Psoas muscle (tissue), 8 donors: Measurements from ENCODE around the gene TECPR1. TPM values are rescaled to one million over a fixed set of nuclear protein-coding genes. Genes with fewer than 3 reads are reported as not detected.
A peak's percentile ranks its signal among the peaks of the same experiment; 100 is the strongest.

ENCODE experiments used
- ATAC-seq, 4 donors: fragments of 200-7000 bp; cut with Tn5 transposase; one replicate each; pipeline ENCODE4 v1.9.1; 2020; ENCODE audit warnings: moderate library complexity in 3 of 4, mild to moderate bottlenecking in 2 of 4
- DNase-seq, 2 donors: peaks; one replicate each; pipeline ENCODE4 v3.0.0-alpha.2; 2020
- H3K27ac ChIP-seq: fragments of 200-600 bp; one replicate; pipeline ENCODE4 v1.8.0; 2022
- H3K27me3 ChIP-seq, 3 donors: fragments of 200-600 bp in 1 of 3; one replicate each; pipeline versions ENCODE4 v1.6.1 to v1.8.0; 2013 to 2022; ENCODE audit warnings: low read length in 2 of 3, mild to moderate bottlenecking in 2 of 3, moderate library complexity in 1 of 3; ENCODE audit not compliant: insufficient read depth in 3 of 3
- H3K36me3 ChIP-seq, 2 donors: fragments of 200-600 bp in 1 of 2; one replicate each; pipeline versions ENCODE4 v1.6.1 to v1.8.0; 2013 to 2022; ENCODE audit warnings: low read depth in 1 of 2, mild to moderate bottlenecking in 1 of 2, moderate library complexity in 1 of 2; ENCODE audit not compliant: insufficient read depth in 1 of 2
- H3K4me1 ChIP-seq: fragments of 200-600 bp; one replicate; pipeline ENCODE4 v1.8.0; 2022
- H3K4me3 ChIP-seq: fragments of 200-600 bp; one replicate; pipeline ENCODE4 v1.8.0; 2022; ENCODE audit warnings: mild to moderate bottlenecking
- H3K9me3 ChIP-seq: fragments of 200-600 bp; one replicate; pipeline ENCODE4 v1.8.0; 2022
- CTCF ChIP-seq: fragments of 200-600 bp; IDR thresholded peaks from one replicate; pipeline ENCODE4 v1.8.0; 2022; ENCODE audit warnings: antibody characterized with exemption
- WGBS, 3 donors: extraction: QIAGEN DNeasy Blood & Tissue Kit; methylation state at CpG; one replicate each; pipeline versions ENCODE4 v1.1.6 to v1.1.7; 2013; 5-methylcytosine and 5-hydroxymethylcytosine counted together
- intact Hi-C, 2 donors: fragments of 100-400 bp; cut with DNase I; formaldehyde crosslinking; loops; one replicate each; pipeline versions ENCODE4 v1.11.0 to v1.14.2; 2022
- polyA plus RNA-seq, 3 donors: library from polyadenylated mRNA; stranded (reverse); fragments of 200-250 nt; gene quantifications; one replicate each; pipeline ENCODE4 v1.2.3, GENCODE V29; 2013
- total RNA-seq, 4 donors: library from RNA; stranded (reverse); fragmentation: NEBNext Ultra II Directional in 2 of 4; extraction: Animal tissue kit (Norgen Biotek cat#: 25700) in 2 of 4; gene quantifications; one replicate each; pipeline versions ENCODE4 v1.2.1 to v1.2.4, GENCODE V29; 2021 to 2023
- donor health status: healthy with polysubstance abuse.
- donor health status: DM: no; HTN: no; CAD: no; lungs with moderate emphysema.
- donor health status: Bipolar disorder and iron deficiency.
- donor health status: healthy.
- donor health status: DM: yes; HTN: yes; CAD: no.
- donor health status: DM: no; HTN: no; CAD: no.
- donor health status: DM: no; HTN: no; CAD: no.
- donor health status: DM: yes; HTN: yes; CAD: no.

TECPR1 gene
- total and polyA plus RNA-seq, 7 donors, result 7.0 to 23.0 (median 14.5) TPM

- 85 to 89% (median 86%) methylated on average over 16 of the region's 16 CpGs for WGBS, 3 donors
- Histone ChIP-seq H3K4me1 (no peaks in the 10 kb centered on the region), H3K4me3 (no peak overlapping the region), H3K36me3 (peaks cover 0 to 68% of the 10 kb centered on the region in 2 donors), H3K9me3 (no peaks in the 10 kb centered on the region), H3K27me3 (no peaks in the 10 kb centered on the region), H3K27ac (no peak overlapping the region)
- peak in 1 of 2 donors; percentile 35 for DNase-seq
- TF ChIP-seq CTCF, result no peak
- peak in 3 of 4 donors; percentile 9 to 20 (median 10) for ATAC-seq
- intact Hi-C loops, result loop anchor here (5.0 to 10.0 kb wide), 3 partner anchors 134 to 217 kb away; partner anchors contain the start of gene LMTK2 (in 1 of the 2)
These were observed 10.3 kb downstream of the TECPR1 start for GRCh38 chr7:98241674-98242241.

- H3K36me3 ChIP-seq, result peaks cover 0 to 74% of the 10 kb centered on the region in 2 donors
- no peak overlapping the region for H3K4me3 ChIP-seq
- no peaks in the 10 kb centered on the region for H3K27me3 ChIP-seq
- intact Hi-C loops, result loop anchor here (5.0 to 10.0 kb wide), 3 partner anchors 134 to 216 kb away; partner anchors contain the start of gene LMTK2 (in 1 of the 2)
- ATAC-seq (peak; percentile 63 to 83 (median 69)), DNase-seq (peak in 1 of 2 donors; percentile 73)
- WGBS, 3 donors, result 71 to 73% (median 73%) methylated on average over 19 of the region's 19 CpGs
- no peaks in the 10 kb centered on the region for H3K4me1 ChIP-seq
- peak; percentile 67 for TF ChIP-seq CTCF
- H3K9me3 ChIP-seq, result no peaks in the 10 kb centered on the region
- no peak overlapping the region for H3K27ac ChIP-seq
These were observed 10.9 kb downstream of the TECPR1 start for GRCh38 chr7:98240961-98241673.

- Histone ChIP-seq H3K4me1 (no peaks in the 10 kb centered on the region), H3K4me3 (no peak overlapping the region), H3K36me3 (peaks cover 0 to 69% of the 10 kb centered on the region in 2 donors), H3K27me3 (no peaks in the 10 kb centered on the region), H3K27ac (no peak overlapping the region), H3K9me3 (no peaks in the 10 kb centered on the region)
- TF ChIP-seq CTCF, result no peak
- intact Hi-C loops, result no loop called here
- ATAC-seq (no peak), DNase-seq (peak in 1 of 2 donors; percentile 36)
- WGBS, 3 donors, result 93 to 96% (median 93%) methylated on average over 9 of the region's 9 CpGs
These were observed 13.1 kb downstream of the TECPR1 start for GRCh38 chr7:98238976-98239375.

- ATAC-seq (no peak), DNase-seq (peak in 1 of 2 donors; percentile 5)
- Histone ChIP-seq H3K4me3 (no peak overlapping the region), H3K9me3 (no peaks in the 10 kb centered on the region), H3K36me3 (peaks cover 0 to 67% of the 10 kb centered on the region in 2 donors), H3K4me1 (no peaks in the 10 kb centered on the region), H3K27ac (no peak overlapping the region), H3K27me3 (no peaks in the 10 kb centered on the region)
- WGBS, 3 donors, result 93 to 98% (median 97%) methylated on average over 4 of the region's 4 CpGs
- intact Hi-C loops, result no loop called here
- TF ChIP-seq CTCF, result no peak
These were observed 14.0 kb downstream of the TECPR1 start for GRCh38 chr7:98238076-98238475.
